Lung (tissue), 12 donors: Measurements from ENCODE around the gene CCR3. TPM values are rescaled to one million over a fixed set of nuclear protein-coding genes. Genes with fewer than 3 reads are reported as not detected.

Experiments used
- ATAC-seq: fragments of 200-7000 bp; cut with Tn5 transposase; one replicate; pipeline ENCODE4 v1.9.1; 2020; ENCODE audit warnings: moderate number of reproducible peaks; ENCODE audit not compliant: insufficient read depth, low FRiP score
- DNase-seq, 3 donors: peaks; one replicate each; pipeline ENCODE4 v3.0.0-alpha.2; 2013 to 2017
- H3K27ac ChIP-seq, 2 donors: one replicate each; pipeline ENCODE4 v1.5.1; 2013; ENCODE audit warnings: mild to moderate bottlenecking in 2 of 2, moderate library complexity in 2 of 2, control low read depth in 1 of 2, inconsistent platforms in 1 of 2, low read depth in 1 of 2, low read length in 1 of 2
- H3K27me3 ChIP-seq, 3 donors: one replicate each; pipeline ENCODE4 v1.5.1; 2013; ENCODE audit warnings: low read length in 2 of 3; ENCODE audit not compliant: control insufficient read depth in 3 of 3, insufficient read depth in 3 of 3
- H3K36me3 ChIP-seq, 4 donors: one replicate each; pipeline ENCODE4 v1.5.1; 2013; ENCODE audit warnings: low read length in 4 of 4, mild to moderate bottlenecking in 1 of 4, moderate library complexity in 1 of 4; ENCODE audit not compliant: control insufficient read depth in 4 of 4, insufficient read depth in 4 of 4
- H3K4me1 ChIP-seq, 5 donors: one replicate each; pipeline ENCODE4 v1.5.1; 2013; ENCODE audit warnings: low read length in 5 of 5, mild to moderate bottlenecking in 2 of 5, moderate library complexity in 1 of 5; ENCODE audit not compliant: control insufficient read depth in 5 of 5, insufficient read depth in 5 of 5
- H3K4me3 ChIP-seq: one replicate; pipeline ENCODE4 v1.5.1; 2013; ENCODE audit warnings: mild to moderate bottlenecking, control low read depth, moderate library complexity
- H3K9ac ChIP-seq, 2 donors: one replicate each; pipeline ENCODE4 v1.5.1; 2013; ENCODE audit warnings: low read length in 2 of 2, control low read depth in 1 of 2; ENCODE audit not compliant: insufficient read depth in 1 of 2
- H3K9me3 ChIP-seq, 4 donors: one replicate each; pipeline ENCODE4 v1.5.1; 2013; ENCODE audit warnings: low read length in 3 of 4, mild to moderate bottlenecking in 1 of 4, moderate library complexity in 1 of 4; ENCODE audit not compliant: control insufficient read depth in 4 of 4, insufficient read depth in 3 of 4
- WGBS, 2 donors: extraction: QIAGEN DNeasy Blood & Tissue Kit; methylation state at CpG; one replicate each; pipeline ENCODE4 v1.1.7; 2013; 5-methylcytosine and 5-hydroxymethylcytosine counted together
- polyA plus RNA-seq, 2 donors: library from polyadenylated mRNA; stranded (reverse); fragments of 200-250 nt; gene quantifications; one replicate each; pipeline ENCODE4 v1.2.1, GENCODE V29; 2013
- total RNA-seq, 2 donors: library from RNA; depleted of rRNA in 1 of 2; stranded (reverse); fragments of >200 nt in 1 of 2; gene quantifications; one replicate each; pipeline ENCODE4 v1.2.1, GENCODE V29; 2014 to 2021
- TF ChIP-seq, protein P1 (sequence below): IDR thresholded peaks from 2 replicates; pipeline ENCODE4 v1.5.1; 2012; ENCODE audit warnings: mild to moderate bottlenecking; ENCODE audit errors: control extremely low read depth, extremely low read depth
- donor health status: control.
- donor health status: control.
- donor health status: Bipolar disorder and iron deficiency.
- donor health status: healthy.
- donor health status: DM: yes; HTN: yes; CAD: no.

CCR3 gene
- total and polyA plus RNA-seq, 4 donors = 0.15 to 0.88 (median 0.31) TPM; not detected in 1

DNA sequence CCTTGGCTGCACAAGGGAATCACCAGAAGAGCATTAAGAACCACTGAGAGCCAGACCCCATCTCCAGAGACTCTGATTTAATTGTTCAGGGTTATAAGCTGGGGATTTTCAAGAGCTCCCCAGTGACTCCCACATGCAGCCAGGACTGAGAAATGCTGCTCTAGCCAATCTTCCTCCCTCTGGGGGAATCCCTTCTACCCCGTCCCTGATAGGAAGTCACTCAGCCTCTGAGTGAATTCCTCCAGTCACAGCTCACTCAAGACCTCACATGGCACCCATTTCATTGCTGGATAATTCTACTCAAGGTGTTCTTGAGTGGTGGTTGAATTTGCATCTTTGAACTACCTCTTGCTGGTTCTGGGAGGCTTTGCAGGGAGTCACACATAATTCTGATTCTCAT lies 10.7 kb downstream of the CCR3 start:
- peaks cover 0 to 1% (median 0%) of the 10 kb centered on the region in 5 donors for H3K4me1 ChIP-seq
- peaks cover 0 to 4% (median 0%) of the 10 kb centered on the region in 3 donors for H3K27me3 ChIP-seq
- DNase-seq (no peak), ATAC-seq (no peak)
- H3K4me3 ChIP-seq = no peak overlapping the region
- no peaks in the 10 kb centered on the region for H3K9me3 ChIP-seq
- no peaks in the 10 kb centered on the region for H3K36me3 ChIP-seq
- TF ChIP-seq, protein P1, sequence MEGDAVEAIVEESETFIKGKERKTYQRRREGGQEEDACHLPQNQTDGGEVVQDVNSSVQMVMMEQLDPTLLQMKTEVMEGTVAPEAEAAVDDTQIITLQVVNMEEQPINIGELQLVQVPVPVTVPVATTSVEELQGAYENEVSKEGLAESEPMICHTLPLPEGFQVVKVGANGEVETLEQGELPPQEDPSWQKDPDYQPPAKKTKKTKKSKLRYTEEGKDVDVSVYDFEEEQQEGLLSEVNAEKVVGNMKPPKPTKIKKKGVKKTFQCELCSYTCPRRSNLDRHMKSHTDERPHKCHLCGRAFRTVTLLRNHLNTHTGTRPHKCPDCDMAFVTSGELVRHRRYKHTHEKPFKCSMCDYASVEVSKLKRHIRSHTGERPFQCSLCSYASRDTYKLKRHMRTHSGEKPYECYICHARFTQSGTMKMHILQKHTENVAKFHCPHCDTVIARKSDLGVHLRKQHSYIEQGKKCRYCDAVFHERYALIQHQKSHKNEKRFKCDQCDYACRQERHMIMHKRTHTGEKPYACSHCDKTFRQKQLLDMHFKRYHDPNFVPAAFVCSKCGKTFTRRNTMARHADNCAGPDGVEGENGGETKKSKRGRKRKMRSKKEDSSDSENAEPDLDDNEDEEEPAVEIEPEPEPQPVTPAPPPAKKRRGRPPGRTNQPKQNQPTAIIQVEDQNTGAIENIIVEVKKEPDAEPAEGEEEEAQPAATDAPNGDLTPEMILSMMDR = no peak
- H3K27ac ChIP-seq = no peak overlapping the region
- H3K9ac ChIP-seq = no peak overlapping the region
- WGBS, 2 donors = 54 to 82% methylated on average over 1 of the region's 1 CpG

DNA sequence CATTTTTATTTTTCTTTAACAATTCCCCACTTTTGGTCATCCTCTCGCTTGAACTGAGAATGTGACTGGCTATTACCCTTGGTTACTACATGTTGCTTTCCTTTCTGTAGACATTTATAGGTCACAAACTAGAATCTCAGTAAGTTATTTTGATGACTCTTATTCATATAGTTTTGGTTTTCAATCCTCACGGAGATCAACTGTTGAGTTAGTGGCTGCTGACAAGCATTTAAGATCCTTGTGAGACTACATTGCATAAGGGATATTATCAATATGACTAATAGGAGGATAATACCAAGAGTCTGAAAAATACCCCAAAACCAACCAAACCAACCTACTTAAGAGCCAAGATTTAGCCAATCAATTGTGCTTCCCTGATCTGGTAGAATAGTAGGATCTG lies 16.3 kb downstream of the CCR3 start:
- no peak overlapping the region for H3K9ac ChIP-seq
- H3K4me1 ChIP-seq = peaks cover 0 to 5% (median 0%) of the 10 kb centered on the region in 5 donors
- H3K9me3 ChIP-seq = no peaks in the 10 kb centered on the region
- H3K4me3 ChIP-seq = no peak overlapping the region
- DNase-seq (no peak), ATAC-seq (no peak)
- H3K27ac ChIP-seq = no peak overlapping the region
- WGBS, 2 donors = 90 to 96% methylated on average over 2 of the region's 2 CpGs
- H3K36me3 ChIP-seq = no peaks in the 10 kb centered on the region
- TF ChIP-seq, protein P1 = no peak
- peaks cover 0 to 4% (median 0%) of the 10 kb centered on the region in 3 donors for H3K27me3 ChIP-seq

DNA sequence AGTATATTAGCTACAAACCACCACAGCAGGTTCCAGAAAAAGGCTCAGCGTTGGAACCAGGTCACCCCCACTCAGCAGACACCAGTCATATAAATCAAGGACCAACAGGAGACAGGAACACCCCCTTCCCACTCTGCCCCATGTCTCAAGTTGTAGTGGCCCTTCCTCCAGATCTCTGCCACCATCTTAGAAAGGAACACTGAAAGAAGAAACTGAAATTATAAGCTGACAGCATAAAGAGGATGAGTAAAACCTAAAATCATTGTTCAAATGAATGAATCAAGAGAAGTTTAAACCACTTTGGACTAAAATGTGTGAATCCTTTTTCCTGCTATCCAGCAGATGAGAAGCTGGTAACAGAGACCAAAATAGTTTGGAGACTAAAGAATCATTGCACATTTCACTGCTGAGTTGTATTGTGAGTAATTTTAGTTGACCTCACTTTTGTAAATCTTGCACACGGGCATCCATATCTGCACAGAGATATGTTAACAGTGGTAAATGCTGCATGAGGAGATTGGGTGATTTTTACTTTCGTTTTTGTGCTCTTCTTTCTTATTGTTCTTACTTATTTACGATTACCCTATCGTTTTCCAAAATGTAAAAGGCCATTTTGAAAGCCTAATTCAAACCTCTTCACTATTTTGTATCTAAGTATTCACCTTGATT lies 19.8 kb downstream of the CCR3 start:
- WGBS, 2 donors = 67 to 78% methylated on average over 5 of the region's 5 CpGs
- TF ChIP-seq, protein P1 = no peak
- Histone ChIP-seq H3K27ac (no peak overlapping the region), H3K9me3 (no peaks in the 10 kb centered on the region), H3K4me3 (no peak overlapping the region), H3K36me3 (no peaks in the 10 kb centered on the region), H3K9ac (no peak overlapping the region), H3K27me3 (no peaks in the 10 kb centered on the region), H3K4me1 (peaks cover 0 to 5% (median 0%) of the 10 kb centered on the region in 5 donors)
- no peak for DNase-seq
- ATAC-seq = no peak

DNA sequence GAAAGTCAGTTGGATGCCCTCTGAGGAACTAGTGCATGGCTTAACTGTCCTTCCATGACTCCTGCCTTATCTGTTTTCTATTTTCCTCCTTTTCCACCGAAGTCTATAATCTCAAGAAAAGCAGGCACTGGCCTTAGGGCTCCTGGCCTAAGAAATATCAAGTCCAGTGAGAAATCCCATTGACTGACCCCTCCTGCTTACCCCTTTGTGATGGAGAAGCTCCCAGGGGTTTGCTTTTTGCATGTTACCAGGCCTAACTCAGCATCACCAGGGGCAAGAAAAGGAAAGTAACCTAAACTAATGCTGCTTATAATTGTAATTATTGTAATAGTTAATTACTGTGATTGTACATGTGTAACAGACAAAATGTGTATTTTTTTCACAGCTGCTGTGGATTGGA lies 21.7 kb downstream of the CCR3 start:
- TF ChIP-seq, protein P1 = no peak
- Histone ChIP-seq H3K9me3 (no peaks in the 10 kb centered on the region), H3K9ac (no peak overlapping the region), H3K4me1 (peaks cover 0 to 3% (median 0%) of the 10 kb centered on the region in 5 donors), H3K4me3 (no peak overlapping the region), H3K27ac (no peak overlapping the region), H3K36me3 (no peaks in the 10 kb centered on the region), H3K27me3 (no peaks in the 10 kb centered on the region)
- DNase-seq (no peak), ATAC-seq (no peak)
- 79 to 84% methylated on average over 1 of the region's 1 CpG for WGBS, 2 donors
